Lung (tissue), 12 donors: ENCODE measurements around the gene SLC19A1. TPM values are rescaled to one million over a fixed set of nuclear protein-coding genes. Genes with fewer than 3 reads are reported as not detected.

ENCODE experiments used
- ATAC-seq: fragments of 200-7000 bp; cut with Tn5 transposase; one replicate; pipeline ENCODE4 v1.9.1; 2020; ENCODE audit warnings: moderate number of reproducible peaks; ENCODE audit not compliant: insufficient read depth, low FRiP score
- DNase-seq, 3 donors: peaks; one replicate each; pipeline ENCODE4 v3.0.0-alpha.2; 2013 to 2017
- H3K27ac ChIP-seq, 2 donors: one replicate each; pipeline ENCODE4 v1.5.1; 2013; ENCODE audit warnings: mild to moderate bottlenecking in 2 of 2, moderate library complexity in 2 of 2, control low read depth in 1 of 2, inconsistent platforms in 1 of 2, low read depth in 1 of 2, low read length in 1 of 2
- H3K27me3 ChIP-seq, 3 donors: one replicate each; pipeline ENCODE4 v1.5.1; 2013; ENCODE audit warnings: low read length in 2 of 3; ENCODE audit not compliant: control insufficient read depth in 3 of 3, insufficient read depth in 3 of 3
- H3K36me3 ChIP-seq, 4 donors: one replicate each; pipeline ENCODE4 v1.5.1; 2013; ENCODE audit warnings: low read length in 4 of 4, mild to moderate bottlenecking in 1 of 4, moderate library complexity in 1 of 4; ENCODE audit not compliant: control insufficient read depth in 4 of 4, insufficient read depth in 4 of 4
- H3K4me1 ChIP-seq, 5 donors: one replicate each; pipeline ENCODE4 v1.5.1; 2013; ENCODE audit warnings: low read length in 5 of 5, mild to moderate bottlenecking in 2 of 5, moderate library complexity in 1 of 5; ENCODE audit not compliant: control insufficient read depth in 5 of 5, insufficient read depth in 5 of 5
- H3K4me3 ChIP-seq: one replicate; pipeline ENCODE4 v1.5.1; 2013; ENCODE audit warnings: mild to moderate bottlenecking, control low read depth, moderate library complexity
- H3K9ac ChIP-seq, 2 donors: one replicate each; pipeline ENCODE4 v1.5.1; 2013; ENCODE audit warnings: low read length in 2 of 2, control low read depth in 1 of 2; ENCODE audit not compliant: insufficient read depth in 1 of 2
- H3K9me3 ChIP-seq, 4 donors: one replicate each; pipeline ENCODE4 v1.5.1; 2013; ENCODE audit warnings: low read length in 3 of 4, mild to moderate bottlenecking in 1 of 4, moderate library complexity in 1 of 4; ENCODE audit not compliant: control insufficient read depth in 4 of 4, insufficient read depth in 3 of 4
- CTCF ChIP-seq: IDR thresholded peaks from 2 replicates; pipeline ENCODE4 v1.5.1; 2012; ENCODE audit warnings: mild to moderate bottlenecking; ENCODE audit errors: control extremely low read depth, extremely low read depth
- WGBS, 2 donors: extraction: QIAGEN DNeasy Blood & Tissue Kit; methylation state at CpG; one replicate each; pipeline ENCODE4 v1.1.7; 2013; 5-methylcytosine and 5-hydroxymethylcytosine counted together
- polyA plus RNA-seq, 2 donors: library from polyadenylated mRNA; stranded (reverse); fragments of 200-250 nt; gene quantifications; one replicate each; pipeline ENCODE4 v1.2.1, GENCODE V29; 2013
- total RNA-seq, 2 donors: library from RNA; depleted of rRNA in 1 of 2; stranded (reverse); fragments of >200 nt in 1 of 2; gene quantifications; one replicate each; pipeline ENCODE4 v1.2.1, GENCODE V29; 2014 to 2021
- donor health status: control.
- donor health status: control.
- donor health status: Bipolar disorder and iron deficiency.
- donor health status: healthy.
- donor health status: DM: yes; HTN: yes; CAD: no.

SLC19A1 gene
- total and polyA plus RNA-seq, 4 donors = 23.8 to 42.0 (median 26.2) TPM

GRCh38 chr21:45549626-45550463, 7.6 kb upstream of the SLC19A1 start:
- Histone ChIP-seq H3K9me3 (no peaks in the 10 kb centered on the region), H3K27ac (peak overlapping the region in 1 of 2 donors; percentile 86), H3K4me3 (no peak overlapping the region), H3K36me3 (no peaks in the 10 kb centered on the region), H3K9ac (no peak overlapping the region), H3K4me1 (peaks cover 0 to 12% (median 0%) of the 10 kb centered on the region in 5 donors), H3K27me3 (no peaks in the 10 kb centered on the region)
- DNase-seq = peak in 1 of 3 donors; percentile 8
- 45 to 72% methylated on average over 14 to 15 of the region's 15 CpGs for WGBS, 2 donors
- no peak for ATAC-seq
- no peak for TF ChIP-seq CTCF

- Histone ChIP-seq H3K4me3 (no peak overlapping the region), H3K27me3 (no peaks in the 10 kb centered on the region), H3K9me3 (no peaks in the 10 kb centered on the region), H3K4me1 (peaks cover 0 to 15% (median 0%) of the 10 kb centered on the region in 5 donors), H3K9ac (no peak overlapping the region), H3K36me3 (no peaks in the 10 kb centered on the region), H3K27ac (no peak overlapping the region)
- 80 to 88% methylated on average over 9 of the region's 9 CpGs for WGBS, 2 donors
- DNase-seq = peak in 1 of 3 donors; percentile 2
- no peak for ATAC-seq
- TF ChIP-seq CTCF = no peak
Measured at GRCh38 chr21:45548711-45549491, 6.7 kb upstream of the SLC19A1 start.

GRCh38 chr21:45547545-45547900, 5.3 kb upstream of the SLC19A1 start:
- Histone ChIP-seq H3K9me3 (no peaks in the 10 kb centered on the region), H3K27ac (no peak overlapping the region), H3K36me3 (no peaks in the 10 kb centered on the region), H3K27me3 (no peaks in the 10 kb centered on the region), H3K4me3 (no peak overlapping the region), H3K4me1 (peaks cover 0 to 19% (median 4%) of the 10 kb centered on the region in 5 donors), H3K9ac (no peak overlapping the region)
- no peak for ATAC-seq
- no peak for TF ChIP-seq CTCF
- DNase-seq = no peak
- WGBS, 2 donors = 68 to 85% methylated on average over 3 of the region's 3 CpGs
